Small intestine (tissue), 7 donors: ENCODE measurements around the gene DERA. TPM values are rescaled to one million over a fixed set of nuclear protein-coding genes. Genes with fewer than 3 reads are reported as not detected.

Experiments
- DNase-seq, 2 donors: peaks; one replicate each; pipeline versions ENCODE4 v3.0.0 to v3.0.0-alpha.2; 2013
- FAIRE-seq: peaks from 2 replicates; lab custom pipeline; 2012; peaks lifted over from hg19 to GRCh38; lab: Jason Lieb, UNC
- H3K27ac ChIP-seq, 3 donors: one replicate each; pipeline ENCODE4 v1.5.1; 2013; ENCODE audit warnings: low read length in 2 of 3, mild to moderate bottlenecking in 2 of 3, control low read depth in 1 of 3, inconsistent platforms in 1 of 3, low read depth in 1 of 3, moderate library complexity in 1 of 3
- H3K27me3 ChIP-seq, 3 donors: one replicate each; pipeline ENCODE4 v1.6.1; 2013; ENCODE audit warnings: low read length in 3 of 3, inconsistent platforms in 1 of 3; ENCODE audit not compliant: control insufficient read depth in 3 of 3, insufficient read depth in 3 of 3
- H3K36me3 ChIP-seq, 3 donors: one replicate each; pipeline ENCODE4 v1.6.1; 2013; ENCODE audit warnings: low read length in 3 of 3, inconsistent platforms in 1 of 3, low read depth in 1 of 3, mild to moderate bottlenecking in 1 of 3, moderate library complexity in 1 of 3; ENCODE audit not compliant: control insufficient read depth in 3 of 3, insufficient read depth in 2 of 3
- H3K4me1 ChIP-seq, 3 donors: one replicate each; pipeline ENCODE4 v1.6.1; 2013; ENCODE audit warnings: low read length in 2 of 3, inconsistent platforms in 1 of 3, low read depth in 1 of 3, mild to moderate bottlenecking in 1 of 3, moderate library complexity in 1 of 3; ENCODE audit not compliant: control insufficient read depth in 3 of 3, insufficient read depth in 2 of 3
- H3K4me3 ChIP-seq, 3 donors: one replicate each; pipeline ENCODE4 v1.5.1; 2013; ENCODE audit warnings: low read length in 3 of 3, control low read depth in 1 of 3, inconsistent platforms in 1 of 3, low read depth in 1 of 3, mild to moderate bottlenecking in 1 of 3, moderate library complexity in 1 of 3
- H3K9me3 ChIP-seq, 2 donors: one replicate each; pipeline ENCODE4 v1.6.1; 2013; ENCODE audit warnings: low read depth in 1 of 2, low read length in 1 of 2; ENCODE audit not compliant: control insufficient read depth in 2 of 2, insufficient read depth in 1 of 2
- WGBS, 3 donors: extraction: QIAGEN DNeasy Blood & Tissue Kit; methylation state at CpG; one replicate each; pipeline ENCODE4 v1.1.7; 2013; 5-methylcytosine and 5-hydroxymethylcytosine counted together
- polyA plus RNA-seq, 4 donors: library from polyadenylated mRNA; stranded (reverse) in 3 of 4; unstranded in 1 of 4; fragments of 200-250 nt in 3 of 4; fragments of 120-200 nt in 1 of 4; gene quantifications; one replicate each; pipeline versions ENCODE4 v1.2.1 to v1.2.3, GENCODE V29; 2013
- donor health status: healthy with polysubstance abuse.
- donor health status: control.
- donor health status: control.
- donor health status: Bipolar disorder and iron deficiency.
- donor health status: healthy.

DERA gene
- polyA plus RNA-seq, 4 donors: 36.0 to 133 (median 90.5) TPM

- H3K9me3 ChIP-seq: no peaks in the 10 kb centered on the region
- FAIRE-seq: no peak
- H3K27me3 ChIP-seq: no peaks in the 10 kb centered on the region
- peaks cover 0 to under 1% (median 0%) of the 10 kb centered on the region in 3 donors for H3K4me1 ChIP-seq
- no peak overlapping the region for H3K4me3 ChIP-seq
- DNase-seq: no peak
- H3K27ac ChIP-seq: no peak overlapping the region
- 80 to 85% (median 81%) methylated on average over 4 of the region's 4 CpGs for WGBS, 3 donors
- peaks cover 0 to 20% (median 2%) of the 10 kb centered on the region in 3 donors for H3K36me3 ChIP-seq
Observed at GRCh38 chr12:15972894-15973293, 61.8 kb downstream of the DERA start.

- Histone ChIP-seq H3K4me1 (peaks cover 0 to 16% (median 2%) of the 10 kb centered on the region in 3 donors), H3K4me3 (no peak overlapping the region), H3K27ac (peak overlapping the region in 1 of 3 donors; percentile 61), H3K36me3 (peaks cover 0 to 6% (median 0%) of the 10 kb centered on the region in 3 donors), H3K9me3 (no peaks in the 10 kb centered on the region), H3K27me3 (no peaks in the 10 kb centered on the region)
- WGBS, 3 donors: 35 to 48% (median 44%) methylated on average over 7 of the region's 7 CpGs
- FAIRE-seq: no peak
- peak; percentile 54 to 73 for DNase-seq
Observed at GRCh38 chr12:15977999-15978951, 67.1 kb downstream of the DERA start.

- peak overlapping the region in 1 of 3 donors; percentile 61 for H3K27ac ChIP-seq
- H3K36me3 ChIP-seq: peaks cover 0 to 10% (median 0%) of the 10 kb centered on the region in 3 donors
- DNase-seq (peak; percentile 65 to 69), FAIRE-seq (no peak)
- no peaks in the 10 kb centered on the region for H3K9me3 ChIP-seq
- no peak overlapping the region for H3K4me3 ChIP-seq
- H3K27me3 ChIP-seq: no peaks in the 10 kb centered on the region
- WGBS, 3 donors: 9 to 37% (median 25%) methylated on average over 2 of the region's 2 CpGs
- peaks cover 0 to 24% (median 2%) of the 10 kb centered on the region in 3 donors for H3K4me1 ChIP-seq
Observed at GRCh38 chr12:15979096-15980092, 68.3 kb downstream of the DERA start.

- no peak for DNase-seq
- Histone ChIP-seq H3K27me3 (no peaks in the 10 kb centered on the region), H3K4me3 (no peak overlapping the region), H3K4me1 (peaks cover 0 to 28% (median 2%) of the 10 kb centered on the region in 3 donors), H3K9me3 (no peaks in the 10 kb centered on the region), H3K36me3 (peaks cover 0 to 8% (median 0%) of the 10 kb centered on the region in 3 donors), H3K27ac (no peak overlapping the region)
- no peak for FAIRE-seq
- WGBS, 3 donors: 69 to 72% (median 72%) methylated on average over 5 of the region's 5 CpGs
Observed at GRCh38 chr12:15982071-15982470, 70.9 kb downstream of the DERA start.

- FAIRE-seq: no peak
- peaks cover 0 to 28% (median 2%) of the 10 kb centered on the region in 3 donors for H3K4me1 ChIP-seq
- peak in 1 of 2 donors; percentile 10 for DNase-seq
- no peaks in the 10 kb centered on the region for H3K9me3 ChIP-seq
- no peaks in the 10 kb centered on the region for H3K27me3 ChIP-seq
- H3K4me3 ChIP-seq: no peak overlapping the region
- H3K27ac ChIP-seq: no peak overlapping the region
- WGBS, 3 donors: 67 to 78% (median 78%) methylated on average over 3 of the region's 3 CpGs
- H3K36me3 ChIP-seq: peaks cover 0 to 8% (median 0%) of the 10 kb centered on the region in 3 donors
Observed at GRCh38 chr12:15982471-15982870, 71.3 kb downstream of the DERA start.

- Histone ChIP-seq H3K27me3 (no peaks in the 10 kb centered on the region), H3K4me1 (peaks cover 0 to 28% (median 2%) of the 10 kb centered on the region in 3 donors), H3K36me3 (peaks cover 0 to 13% (median 2%) of the 10 kb centered on the region in 3 donors), H3K27ac (no peak overlapping the region), H3K9me3 (no peaks in the 10 kb centered on the region), H3K4me3 (no peak overlapping the region)
- FAIRE-seq (no peak), DNase-seq (no peak)
Observed at GRCh38 chr12:15982921-15983320, 71.8 kb downstream of the DERA start.

- H3K9me3 ChIP-seq: no peaks in the 10 kb centered on the region
- FAIRE-seq: no peak
- no peak overlapping the region for H3K4me3 ChIP-seq
- peaks cover 3 to 25% (median 5%) of the 10 kb centered on the region in 3 donors for H3K36me3 ChIP-seq
- WGBS, 3 donors: 74 to 84% (median 83%) methylated on average over 6 of the region's 6 CpGs
- no peaks in the 10 kb centered on the region for H3K27me3 ChIP-seq
- H3K27ac ChIP-seq: no peak overlapping the region
- peaks cover 0 to 15% (median 0%) of the 10 kb centered on the region in 3 donors for H3K4me1 ChIP-seq
- peak in 1 of 2 donors; percentile 10 for DNase-seq
Observed at GRCh38 chr12:15984097-15984800, 73.1 kb downstream of the DERA start.
